Trophoblast cell (in vitro differentiated cells and primary cell): ENCODE results near the gene ARHGAP26.

ENCODE experiments used
- DNase-seq, 2 donors: peaks; one replicate each; pipeline ENCODE4 v3.0.0-alpha.2; 2016
- H2AFZ ChIP-seq: 2 replicates; pipeline ENCODE4 v1.6.1; 2013; ENCODE audit warnings: low read length, moderate library complexity, mild to moderate bottlenecking; ENCODE audit not compliant: insufficient read depth, poor library complexity
- H2AK5ac ChIP-seq: 2 replicates; pipeline ENCODE4 v1.6.1; 2013; ENCODE audit warnings: mild to moderate bottlenecking, low read length
- H2BK120ac ChIP-seq: 2 replicates; pipeline ENCODE4 v1.6.1; 2013; ENCODE audit warnings: low read length, mild to moderate bottlenecking, moderate library complexity; ENCODE audit not compliant: insufficient read depth, poor library complexity
- H2BK12ac ChIP-seq: 2 replicates; pipeline ENCODE4 v1.6.1; 2013; ENCODE audit warnings: mild to moderate bottlenecking, low read length, moderate library complexity
- H2BK5ac ChIP-seq: 2 replicates; pipeline ENCODE4 v1.6.1; 2013; ENCODE audit warnings: low read length, low read depth, moderate library complexity, mild to moderate bottlenecking; ENCODE audit not compliant: poor library complexity
- H3K14ac ChIP-seq: 2 replicates; pipeline ENCODE4 v1.6.1; 2013; ENCODE audit warnings: mild to moderate bottlenecking, low read length
- H3K18ac ChIP-seq: 2 replicates; pipeline ENCODE4 v1.6.1; 2013; ENCODE audit warnings: mild to moderate bottlenecking, low read length
- H3K23ac ChIP-seq: 2 replicates; pipeline ENCODE4 v1.6.1; 2013; ENCODE audit warnings: low read length
- H3K27ac ChIP-seq: 2 replicates; pipeline ENCODE4 v1.5.1; 2013; ENCODE audit warnings: low read depth, mild to moderate bottlenecking, inconsistent platforms, low read length, moderate library complexity
- H3K27me3 ChIP-seq: 2 replicates; pipeline ENCODE4 v1.6.1; 2013; ENCODE audit warnings: inconsistent platforms, mild to moderate bottlenecking, low read length, moderate library complexity; ENCODE audit not compliant: insufficient read depth
- H3K36me3 ChIP-seq, 2 experiments: 1 replicate in 1 of 2; 2 replicates in 1 of 2; pipeline ENCODE4 v1.6.1; 2013; ENCODE audit warnings: low read length in 2 of 2, mild to moderate bottlenecking in 2 of 2, moderate library complexity in 1 of 2; ENCODE audit not compliant: insufficient read depth in 2 of 2, control insufficient read depth in 1 of 2
- H3K4ac ChIP-seq: 2 replicates; pipeline ENCODE4 v1.6.1; 2013; ENCODE audit warnings: low read depth, mild to moderate bottlenecking, low read length, moderate library complexity
- H3K4me1 ChIP-seq, 2 experiments: 1 replicate in 1 of 2; 2 replicates in 1 of 2; pipeline ENCODE4 v1.6.1; 2013; ENCODE audit warnings: low read length in 2 of 2, mild to moderate bottlenecking in 2 of 2, moderate library complexity in 1 of 2; ENCODE audit not compliant: insufficient read depth in 2 of 2, control insufficient read depth in 1 of 2
- H3K4me2 ChIP-seq: 2 replicates; pipeline ENCODE4 v1.6.1; 2013; ENCODE audit warnings: inconsistent platforms, mild to moderate bottlenecking, low read length, moderate library complexity
- H3K4me3 ChIP-seq: 2 replicates; pipeline ENCODE4 v1.5.1; 2013; ENCODE audit warnings: mild to moderate bottlenecking, low read depth, low read length, inconsistent platforms
- H3K79me1 ChIP-seq: one replicate; pipeline ENCODE4 v1.6.1; 2013; ENCODE audit warnings: low read length
- H3K79me2 ChIP-seq: 2 replicates; pipeline ENCODE4 v1.6.1; 2013; ENCODE audit warnings: low read length, mild to moderate bottlenecking; ENCODE audit not compliant: control insufficient read depth, insufficient read depth, poor library complexity
- H3K9ac ChIP-seq: 2 replicates; pipeline ENCODE4 v1.6.1; 2013; ENCODE audit warnings: mild to moderate bottlenecking, low read length
- H3K9me3 ChIP-seq: 2 replicates; pipeline ENCODE4 v1.6.1; 2013; ENCODE audit warnings: low read depth, mild to moderate bottlenecking, control low read depth, inconsistent platforms, low read length; ENCODE audit not compliant: insufficient read depth
- H4K12ac ChIP-seq: 2 replicates; pipeline ENCODE4 v1.6.1; 2013; ENCODE audit warnings: low read depth, mild to moderate bottlenecking, low read length, moderate library complexity
- H4K8ac ChIP-seq: 2 replicates; pipeline ENCODE4 v1.6.1; 2013; ENCODE audit warnings: low read depth, mild to moderate bottlenecking, low read length, moderate library complexity
- H4K91ac ChIP-seq: one replicate; pipeline ENCODE4 v1.6.1; 2013; ENCODE audit warnings: low read depth, mild to moderate bottlenecking, low read length, moderate library complexity
- WGBS: extraction: QIAGEN DNeasy Blood & Tissue Kit; methylation state at CpG from one replicate; pipeline ENCODE4 v1.1.7; 2013; ENCODE audit warnings: missing lambda C conversion rate; ENCODE audit not compliant: insufficient read length, insufficient coverage; ENCODE audit errors: extremely low coverage; 5-methylcytosine and 5-hydroxymethylcytosine counted together

Gene ARHGAP26

DNA sequence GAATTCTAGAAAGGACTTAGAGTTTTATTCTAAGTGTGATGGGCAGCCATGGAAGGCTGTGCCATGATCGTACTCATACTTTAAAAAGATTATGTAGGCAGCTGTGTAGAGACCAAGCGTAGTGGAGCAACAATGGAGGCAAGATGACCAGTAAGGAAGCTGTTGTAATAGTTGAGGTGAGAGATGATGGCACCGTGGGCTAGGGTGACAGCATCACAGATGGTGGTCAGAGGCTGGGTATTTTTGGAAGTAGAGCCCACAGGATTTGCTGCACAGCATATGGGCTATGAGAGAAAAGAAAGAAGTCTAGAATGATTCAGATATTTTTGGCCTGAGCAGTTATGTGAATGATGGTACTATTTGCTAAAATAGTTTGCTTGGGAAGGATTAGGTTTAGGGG, 7.7 kb downstream of the ARHGAP26 start:
- no peak overlapping the region for H2AFZ ChIP-seq
- no peaks in the 10 kb centered on the region for H3K9me3 ChIP-seq
- H3K18ac ChIP-seq = no peak overlapping the region
- no peak overlapping the region for H2BK12ac ChIP-seq
- no peak overlapping the region for H4K8ac ChIP-seq
- H3K14ac ChIP-seq = no peak overlapping the region
- no peak overlapping the region for H3K9ac ChIP-seq
- H2AK5ac ChIP-seq = no peak overlapping the region
- no peaks in the 10 kb centered on the region for H3K79me1 ChIP-seq
- no peaks in the 10 kb centered on the region for H3K27me3 ChIP-seq
- no peak overlapping the region for H3K4me3 ChIP-seq
- H2BK120ac ChIP-seq = no peak overlapping the region
- no peak overlapping the region for H3K4ac ChIP-seq
- H3K4me1 ChIP-seq = peaks cover 0 to 4% of the 10 kb centered on the region in 2 experiments
- no peak overlapping the region for H4K12ac ChIP-seq
- no peak overlapping the region for H2BK5ac ChIP-seq
- WGBS = no CpG with 5 or more reads among the region's 3 CpGs
- H3K27ac ChIP-seq = no peak overlapping the region
- peak; percentile 67 to 79 for DNase-seq
- H3K36me3 ChIP-seq = no peaks in the 10 kb centered on the region
- no peak overlapping the region for H3K23ac ChIP-seq
- H3K79me2 ChIP-seq = no peaks in the 10 kb centered on the region
- H3K4me2 ChIP-seq = no peak overlapping the region
- H4K91ac ChIP-seq = no peak overlapping the region

- Histone ChIP-seq H3K4me3 (no peak overlapping the region), H3K79me1 (no peaks in the 10 kb centered on the region)
These were observed 9.1 kb downstream of the ARHGAP26 start for GRCh38 chr5:142779163-142779840.

DNA sequence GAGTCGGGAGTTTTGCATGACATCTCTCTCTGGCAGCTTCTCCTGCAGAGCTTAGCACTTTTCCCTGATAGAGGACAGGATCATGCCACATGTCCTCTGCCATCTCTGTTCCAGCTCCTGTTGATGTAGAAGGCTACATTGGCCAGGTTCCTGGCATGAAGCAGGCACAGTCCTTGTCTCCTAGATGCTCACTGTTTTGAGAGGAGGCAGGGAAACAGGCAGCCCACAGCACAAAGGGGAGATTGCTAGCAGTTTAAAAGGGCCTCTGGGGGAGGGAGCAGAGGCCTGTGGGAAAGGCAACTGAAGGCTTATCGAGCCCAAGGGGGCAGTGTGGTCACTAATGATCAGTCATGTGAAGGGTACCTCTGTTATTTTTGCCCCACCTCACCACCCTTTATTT, 10.7 kb downstream of the ARHGAP26 start:
- no peak overlapping the region for H4K91ac ChIP-seq

More at GRCh38 chr5:142779163-142779840, 9.1 kb downstream of the ARHGAP26 start:
- DNase-seq = no peak
- Histone ChIP-seq H2AFZ (no peak overlapping the region), H3K79me2 (no peaks in the 10 kb centered on the region), H3K4me2 (peak overlapping the region; percentile 11), H3K14ac (no peak overlapping the region), H3K9me3 (no peaks in the 10 kb centered on the region), H3K23ac (no peak overlapping the region), H2BK12ac (no peak overlapping the region), H3K4me1 (peaks cover 0 to 4% of the 10 kb centered on the region in 2 experiments), H3K4ac (no peak overlapping the region), H3K27ac (no peak overlapping the region), H3K36me3 (no peaks in the 10 kb centered on the region), H3K27me3 (no peaks in the 10 kb centered on the region), H4K91ac (no peak overlapping the region), H4K12ac (no peak overlapping the region), H3K18ac (no peak overlapping the region), H2BK5ac (no peak overlapping the region), H2AK5ac (no peak overlapping the region), H3K9ac (no peak overlapping the region), H4K8ac (no peak overlapping the region), H2BK120ac (no peak overlapping the region)
- no CpG with 5 or more reads among the region's 4 CpGs for WGBS

DNA sequence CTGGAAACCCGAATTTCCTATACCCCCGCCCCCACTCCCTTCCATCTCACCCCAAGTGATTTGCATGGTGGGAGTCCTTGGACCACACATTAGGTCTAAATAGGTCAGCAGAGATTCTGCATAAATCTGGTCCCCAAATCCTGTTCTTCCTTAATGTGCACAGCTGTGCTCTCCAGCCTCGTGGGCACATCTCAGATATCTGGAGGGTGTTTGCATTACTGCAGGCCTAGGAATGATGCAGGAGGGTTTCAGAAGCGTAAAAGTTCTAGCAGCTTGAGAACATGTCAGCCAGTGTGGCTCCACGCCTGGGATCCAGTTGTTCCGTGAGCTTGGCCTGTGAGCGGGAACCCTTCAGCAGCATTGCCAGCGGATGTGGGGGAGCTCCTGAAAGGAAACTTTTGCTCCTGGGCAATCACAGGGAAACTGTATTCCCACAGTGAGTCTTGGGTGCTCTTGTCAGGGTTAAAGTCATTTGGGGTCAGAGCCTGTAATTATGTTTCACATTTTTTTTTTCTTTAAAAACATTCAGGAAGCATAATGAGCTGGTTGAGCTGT, 12.9 kb downstream of the ARHGAP26 start:
- Histone ChIP-seq H4K8ac (no peak overlapping the region), H2BK5ac (no peak overlapping the region), H3K27ac (no peak overlapping the region), H2BK120ac (no peak overlapping the region), H2BK12ac (no peak overlapping the region), H3K36me3 (no peaks in the 10 kb centered on the region), H3K14ac (no peak overlapping the region), H3K79me1 (no peaks in the 10 kb centered on the region), H4K12ac (no peak overlapping the region), H3K79me2 (no peaks in the 10 kb centered on the region), H3K9ac (no peak overlapping the region), H4K91ac (no peak overlapping the region), H3K27me3 (no peaks in the 10 kb centered on the region), H2AK5ac (no peak overlapping the region), H3K9me3 (no peaks in the 10 kb centered on the region), H3K23ac (no peak overlapping the region), H3K4me1 (peaks cover 0 to 4% of the 10 kb centered on the region in 2 experiments), H3K18ac (no peak overlapping the region), H2AFZ (no peak overlapping the region), H3K4me3 (no peak overlapping the region), H3K4ac (no peak overlapping the region), H3K4me2 (no peak overlapping the region)
- DNase-seq = no peak
- no CpG with 5 or more reads among the region's 8 CpGs for WGBS

More for the DNA sequence above, 10.7 kb downstream of the ARHGAP26 start:
- H3K9ac ChIP-seq = no peak overlapping the region
- H3K4me3 ChIP-seq = no peak overlapping the region
- H3K23ac ChIP-seq = no peak overlapping the region
- no peaks in the 10 kb centered on the region for H3K9me3 ChIP-seq
- H2AFZ ChIP-seq = no peak overlapping the region
- WGBS = no CpG with 5 or more reads among the region's 2 CpGs
- H3K79me2 ChIP-seq = no peaks in the 10 kb centered on the region
- H3K36me3 ChIP-seq = no peaks in the 10 kb centered on the region
- no peak overlapping the region for H3K4me2 ChIP-seq
- H3K27me3 ChIP-seq = no peaks in the 10 kb centered on the region
- H3K14ac ChIP-seq = no peak overlapping the region
- H2BK12ac ChIP-seq = no peak overlapping the region
- no peak overlapping the region for H4K12ac ChIP-seq
- H3K4me1 ChIP-seq = peaks cover 0 to 4% of the 10 kb centered on the region in 2 experiments
- no peak overlapping the region for H3K27ac ChIP-seq
- no peak overlapping the region for H4K8ac ChIP-seq
- DNase-seq = no peak
- H3K79me1 ChIP-seq = no peaks in the 10 kb centered on the region
- H2BK120ac ChIP-seq = no peak overlapping the region
- H2AK5ac ChIP-seq = no peak overlapping the region
- no peak overlapping the region for H3K18ac ChIP-seq
- no peak overlapping the region for H3K4ac ChIP-seq
- no peak overlapping the region for H2BK5ac ChIP-seq
